K562 (cell line): ENCODE measurements around the gene MARK3. TPM values are rescaled to one million over a fixed set of nuclear protein-coding genes. Genes with fewer than 3 reads are reported as not detected.

Source experiments
- ATAC-seq: fragments of 200-7000 bp; cut with Tn5 transposase; 3 replicates; pipeline ENCODE4 v1.9.1; 2020; ENCODE audit warnings: moderate library complexity
- BruUV-seq: library from RNA; stranded (reverse); fragments of 400-500 nt; replicated peaks from 2 replicates; lab custom pipeline; 2021; lab: Mats Ljungman, UMichigan
- CTCF ChIA-PET: fragments of 300-600 bp; formaldehyde crosslinking; extraction: SDS; loops from one replicate; lab custom pipeline; 2021; ENCODE audit warnings: low intra/inter-chr PET ratio; lab: Yijun Ruan, JAX
- POLR2A ChIA-PET: fragments of 300-600, 350-650 bp; sonication (Branson Sonifier 250); formaldehyde crosslinking; extraction: SDS; loops from one replicate; lab custom pipeline; 2021; ENCODE audit warnings: antibody characterized with exemption, inconsistent platforms; lab: Yijun Ruan, JAX
- DNase-seq, 4 experiments: peaks; one replicate each; pipeline versions ENCODE4 v3.0.0 to v3.0.0-alpha.2; 2011 to 2018; ENCODE audit warnings: low spot score in 3 of 4, mixed read lengths in 3 of 4; ENCODE audit errors: extremely low read depth in 1 of 4
- FAIRE-seq: peaks from 2 replicates; lab custom pipeline; 2011; peaks lifted over from hg19 to GRCh38; lab: Jason Lieb, UNC
- H2AFZ ChIP-seq: 2 replicates; pipeline ENCODE4 v1.6.0; 2011; ENCODE audit warnings: low read depth, low read length, control low read depth, inconsistent platforms
- H3K27ac ChIP-seq: fragments of 200-600 bp; 3 replicates; pipeline ENCODE4 v1.8.0; 2011; ENCODE audit warnings: low read depth, mild to moderate bottlenecking, control low read depth, inconsistent platforms, low read length, moderate library complexity, mixed read lengths; ENCODE audit errors: extremely low read depth
- H3K27me3 ChIP-seq, 2 experiments: fragments of 300-600 bp in 1 of 2; 2 replicates in 1 of 2; 3 replicates in 1 of 2; pipeline versions ENCODE4 v1.6.0 to v1.8.0; 2011; ENCODE audit warnings: inconsistent platforms in 2 of 2, low read length in 2 of 2, mild to moderate bottlenecking in 1 of 2, mixed read lengths in 1 of 2, moderate library complexity in 1 of 2; ENCODE audit not compliant: control insufficient read depth in 2 of 2, insufficient read depth in 2 of 2
- H3K36me3 ChIP-seq: fragments of 300-600 bp; 3 replicates; pipeline ENCODE4 v1.8.0; 2011; ENCODE audit warnings: mild to moderate bottlenecking, low read length, inconsistent platforms; ENCODE audit not compliant: control insufficient read depth, insufficient read depth
- H3K4me1 ChIP-seq, 2 experiments: fragments of 200-600 bp in 1 of 2; replicated peaks in 1 of 2; 2 replicates in 1 of 2; 3 replicates in 1 of 2; pipeline versions ENCODE4 v1.5.1 to v1.8.0; 2011; ENCODE audit warnings: inconsistent platforms in 2 of 2, low read length in 2 of 2, mild to moderate bottlenecking in 1 of 2, mixed read lengths in 1 of 2, moderate library complexity in 1 of 2; ENCODE audit not compliant: control insufficient read depth in 2 of 2, insufficient read depth in 2 of 2
- H3K4me2 ChIP-seq: 2 replicates; pipeline ENCODE4 v1.6.1; 2011; ENCODE audit warnings: low read length, control low read depth, inconsistent platforms, mixed read lengths; ENCODE audit not compliant: insufficient read depth
- H3K4me3 ChIP-seq: fragments of 200-600 bp; sonication (generic), shearing (Covaris generic); 2 replicates; pipeline ENCODE4 v1.5.1; 2016; ENCODE audit warnings: control low read depth, inconsistent platforms
- H3K79me2 ChIP-seq: fragments of 200-600 bp; 3 replicates; pipeline ENCODE4 v1.8.0; 2011; ENCODE audit warnings: low read length, inconsistent platforms; ENCODE audit not compliant: control insufficient read depth, insufficient read depth
- H3K9ac ChIP-seq, 2 experiments: 2 replicates each; pipeline versions ENCODE4 v1.6.0 to v1.6.1; 2011; ENCODE audit warnings: low read depth in 2 of 2, low read length in 2 of 2, control low read depth in 1 of 2, inconsistent platforms in 1 of 2, mild to moderate bottlenecking in 1 of 2, mixed read lengths in 1 of 2; ENCODE audit not compliant: insufficient read depth in 1 of 2
- H3K9me1 ChIP-seq: one replicate; pipeline ENCODE4 v1.6.0; 2011; ENCODE audit warnings: inconsistent platforms, mild to moderate bottlenecking, low read length, moderate library complexity; ENCODE audit not compliant: control insufficient read depth, insufficient read depth
- H3K9me3 ChIP-seq: replicated peaks from 2 replicates; pipeline ENCODE4 v1.5.1; 2011; ENCODE audit warnings: low read depth, low read length, inconsistent platforms; ENCODE audit not compliant: control insufficient read depth, insufficient read depth
- H4K20me1 ChIP-seq: replicated peaks from 2 replicates; pipeline ENCODE4 v1.6.1; 2011; ENCODE audit warnings: low read length, inconsistent platforms, mixed read lengths; ENCODE audit not compliant: control insufficient read depth, insufficient read depth
- CHD2 ChIP-seq: IDR thresholded peaks from 2 replicates; pipeline ENCODE4 v1.6.1; 2011; ENCODE audit warnings: low read depth, low read length
- ETS1 ChIP-seq: conservative IDR thresholded peaks from 2 replicates; pipeline ENCODE4 v1.6.1; 2011; ENCODE audit warnings: low read depth, mild to moderate bottlenecking, low read length; ENCODE audit not compliant: control insufficient read depth
- HEY1 ChIP-seq: fragments of 250-450 bp; sonication (Bioruptor Pico); IDR thresholded peaks from 2 replicates; pipeline ENCODE4 v1.5.0; 2020; ENCODE audit warnings: mild to moderate bottlenecking, moderate library complexity, borderline replicate concordance
- KLF16 ChIP-seq: IDR thresholded peaks from 2 replicates; pipeline ENCODE4 v1.6.1; 2016; ENCODE audit warnings: antibody characterized with exemption
- MAX ChIP-seq: sonication (generic); formaldehyde crosslinking; IDR thresholded peaks from 2 replicates; pipeline ENCODE4 v1.9.0; 2022; ENCODE audit warnings: mild to moderate bottlenecking, missing genetic modification reagents
- POLR2G ChIP-seq: fragments of 200-400 bp; formaldehyde crosslinking; IDR thresholded peaks from 2 replicates; pipeline ENCODE4 v1.6.1; 2017; ENCODE audit warnings: low read depth, mild to moderate bottlenecking, antibody characterized with exemption, low read length, moderate library complexity
- RBM39 ChIP-seq: fragments of 200-400 bp; formaldehyde crosslinking; optimal IDR thresholded peaks from 2 replicates; pipeline ENCODE3; 2018; ENCODE audit warnings: low read depth, low read length
- ZNF75A ChIP-seq: fragments of 450-650 bp; formaldehyde crosslinking; IDR thresholded peaks from 2 replicates; pipeline ENCODE4 v1.4.0; 2020; ENCODE audit warnings: mild to moderate bottlenecking
- WGBS: fragments of 100-300 bp; shearing (Covaris generic); methylation state at CpG from one replicate; pipeline ENCODE4 v1.1.6; 2016; ENCODE audit warnings: low coverage, mixed read lengths; ENCODE audit not compliant: insufficient coverage; ENCODE audit errors: missing lambda C conversion rate; 5-methylcytosine and 5-hydroxymethylcytosine counted together
- in situ Hi-C: fragments of 300-500 bp; cut with MboI; formaldehyde crosslinking; loops from 4 replicates; pipeline ENCODE4 v1.15.0; 2018; ENCODE audit warnings: inconsistent platforms, mixed read lengths
- intact Hi-C: fragments of 100-400 bp; cut with micrococcal nuclease; formaldehyde crosslinking; loops from 2 replicates; pipeline ENCODE4 v1.14.2; 2022
- polyA plus RNA-seq, 8 experiments: library from polyadenylated mRNA; depleted of rRNA in 4 of 8; stranded (reverse) in 5 of 8; unstranded in 3 of 8; fragments of >200 nt; fragmentation: Nextera tagmentation in 2 of 8; fragmentation: Illumina TruSeq in 1 of 8; extraction: Ambion mirVana in 2 of 8; extraction: Trizol in 1 of 8; gene quantifications; 2 replicates each; pipeline versions ENCODE4 v1.2.1 to v1.2.3, GENCODE V29; 2011 to 2014; ENCODE audit warnings: inconsistent platforms in 1 of 8, missing spikeins in 1 of 8
- total RNA-seq, 7 experiments: library from RNA; depleted of rRNA in 6 of 7; stranded (reverse); fragments of >200 nt in 6 of 7; fragmentation: Illumina TruSeq in 2 of 7; extraction: Trizol in 2 of 7; gene quantifications; 2 replicates each; pipeline versions ENCODE4 v1.2.1 to v1.2.3, GENCODE V29; 2011 to 2021; ENCODE audit warnings: low replicate concordance in 1 of 7

MARK3 gene
- total and polyA plus RNA-seq, 9 of the 15 experiments (the other 6 are each of a cell fraction or from before 2014, with no cell fraction given), result 10.1 to 68.7 (median 56.3) TPM

GRCh38 chr14:103541709-103542604, 156.7 kb downstream of the MARK3 start:
- CTCF ChIA-PET, result no interaction called here
- H3K9me1 ChIP-seq, result no peaks in the 10 kb centered on the region
- no peak overlapping the region for H3K4me3 ChIP-seq
- ATAC-seq (no peak), DNase-seq (no peak), FAIRE-seq (no peak)
- no peak overlapping the region for H2AFZ ChIP-seq
- WGBS, result 69% methylated on average over 19 of the region's 33 CpGs
- H3K4me1 ChIP-seq, result peaks cover 0 to 93% of the 10 kb centered on the region in 2 experiments; a peak in 2 of 5 replicates
- no peak overlapping the region for H3K27ac ChIP-seq
- H3K36me3 ChIP-seq, result no peaks in the 10 kb centered on the region
- H4K20me1 ChIP-seq, result peaks cover 5% of the 10 kb centered on the region; the same call in 1 of the 2 replicates
- H3K4me2 ChIP-seq, result no peak overlapping the region
- H3K9me3 ChIP-seq, result no peaks in the 10 kb centered on the region
- H3K79me2 ChIP-seq, result no peaks in the 10 kb centered on the region
- H3K27me3 ChIP-seq, result no peaks in the 10 kb centered on the region
- in situ Hi-C loops (no loop called here), intact Hi-C loops (loop anchor here (10.0 kb wide), 1 partner anchor 467 kb away; no protein-coding TSS in a partner anchor)
- no TSS peak for BruUV-seq
- POLR2A ChIA-PET, result interaction anchor here (0.6 to 1.6 kb wide), 5 partner anchors 9 to 334 kb away, joined by 3 to 7 read pairs (median 4); partner anchors contain the start of gene CKB
- no peak for TF ChIP-seq ETS1
- TF ChIP-seq CHD2, result no peak
- TF ChIP-seq HEY1 (CRISPR knock-in tag), result no peak
- no peak for TF ChIP-seq KLF16
- TF ChIP-seq RBM39, result no peak
- peak; percentile 34; the same call in 1 of the 2 replicates for TF ChIP-seq POLR2G
- TF ChIP-seq MAX (CRISPR knock-in tag), result no peak
- TF ChIP-seq ZNF75A (CRISPR knock-in tag), result no peak
- peak overlapping the region in 1 of 2 experiments; percentile 58; a peak in 1 of 4 replicates for H3K9ac ChIP-seq
